Lower leg skin (tissue), 3 donors: ENCODE results near the gene PTPN3.

ENCODE experiments used
- POLR2A ChIP-seq, 2 donors: fragments of 450-650 bp; IDR thresholded peaks; one replicate each; pipeline ENCODE4 v1.6.1; 2016 to 2017; ENCODE audit warnings: antibody characterized with exemption in 2 of 2, mild to moderate bottlenecking in 1 of 2, moderate library complexity in 1 of 2
- TF ChIP-seq, protein P1 (sequence below), 3 donors: fragments of 450-650 bp; IDR thresholded peaks; one replicate each; pipeline ENCODE4 v1.5.1; 2016; ENCODE audit warnings: antibody characterized with exemption in 3 of 3, mild to moderate bottlenecking in 3 of 3, moderate library complexity in 2 of 3

DNA sequence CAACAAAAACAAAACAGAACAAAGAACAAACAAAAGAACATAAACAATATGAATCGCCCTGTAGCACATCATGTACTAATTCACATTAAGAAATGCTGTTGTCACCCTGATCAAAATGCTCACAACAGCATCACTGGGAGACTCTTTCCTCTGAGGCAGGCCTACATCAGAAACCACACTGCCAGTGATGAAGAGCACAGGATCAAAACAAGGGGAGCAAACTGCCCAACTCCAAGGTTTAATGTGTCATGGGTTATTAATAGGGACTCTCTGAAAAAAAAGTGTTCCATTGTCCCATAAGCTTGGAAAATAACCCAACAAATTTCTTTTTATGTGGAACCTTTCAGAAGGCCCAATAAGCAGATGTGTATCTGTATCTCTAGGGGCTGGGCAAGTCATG lies 74.2 kb downstream of the PTPN3 start:
- TF ChIP-seq, protein P1, sequence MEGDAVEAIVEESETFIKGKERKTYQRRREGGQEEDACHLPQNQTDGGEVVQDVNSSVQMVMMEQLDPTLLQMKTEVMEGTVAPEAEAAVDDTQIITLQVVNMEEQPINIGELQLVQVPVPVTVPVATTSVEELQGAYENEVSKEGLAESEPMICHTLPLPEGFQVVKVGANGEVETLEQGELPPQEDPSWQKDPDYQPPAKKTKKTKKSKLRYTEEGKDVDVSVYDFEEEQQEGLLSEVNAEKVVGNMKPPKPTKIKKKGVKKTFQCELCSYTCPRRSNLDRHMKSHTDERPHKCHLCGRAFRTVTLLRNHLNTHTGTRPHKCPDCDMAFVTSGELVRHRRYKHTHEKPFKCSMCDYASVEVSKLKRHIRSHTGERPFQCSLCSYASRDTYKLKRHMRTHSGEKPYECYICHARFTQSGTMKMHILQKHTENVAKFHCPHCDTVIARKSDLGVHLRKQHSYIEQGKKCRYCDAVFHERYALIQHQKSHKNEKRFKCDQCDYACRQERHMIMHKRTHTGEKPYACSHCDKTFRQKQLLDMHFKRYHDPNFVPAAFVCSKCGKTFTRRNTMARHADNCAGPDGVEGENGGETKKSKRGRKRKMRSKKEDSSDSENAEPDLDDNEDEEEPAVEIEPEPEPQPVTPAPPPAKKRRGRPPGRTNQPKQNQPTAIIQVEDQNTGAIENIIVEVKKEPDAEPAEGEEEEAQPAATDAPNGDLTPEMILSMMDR (IDR thresholded peaks at IDR 0.05), result no peak
- TF ChIP-seq POLR2A (IDR thresholded peaks at IDR 0.05), result no peak
